GM12878 (cell line): ENCODE results near the gene ALDH1A3.

Experiments
- CTCF ChIP-seq, 3 experiments: IDR thresholded peaks in 2 of 3; conservative IDR thresholded peaks in 1 of 3; 2 replicates each; pipeline ENCODE4 v1.5.1; 2011; ENCODE audit warnings: low read depth in 3 of 3, low read length in 3 of 3, mild to moderate bottlenecking in 3 of 3, control low read depth in 2 of 3, moderate library complexity in 2 of 3, inconsistent platforms in 1 of 3, mixed read lengths in 1 of 3; ENCODE audit not compliant: control insufficient read depth in 2 of 3, insufficient read depth in 1 of 3; ENCODE audit errors: extremely low read depth in 1 of 3
- MXI1 ChIP-seq: fragments of 150-350 bp; IDR thresholded peaks from 2 replicates; pipeline ENCODE4 v1.6.1; 2011; ENCODE audit warnings: low read depth, mild to moderate bottlenecking, inconsistent platforms, low read length, improper control_type of control experiment
- MYC ChIP-seq: IDR thresholded peaks from 2 replicates; pipeline ENCODE4 v1.6.1; 2011; ENCODE audit warnings: mild to moderate bottlenecking, low read length, moderate library complexity, inconsistent platforms; ENCODE audit not compliant: insufficient read depth, insufficient replicate concordance, insufficient read length, severe bottlenecking
- POLR2A ChIP-seq: IDR thresholded peaks from 2 replicates; pipeline ENCODE4 v1.6.1; 2011; ENCODE audit warnings: low read depth, mild to moderate bottlenecking, low read length

DNA sequence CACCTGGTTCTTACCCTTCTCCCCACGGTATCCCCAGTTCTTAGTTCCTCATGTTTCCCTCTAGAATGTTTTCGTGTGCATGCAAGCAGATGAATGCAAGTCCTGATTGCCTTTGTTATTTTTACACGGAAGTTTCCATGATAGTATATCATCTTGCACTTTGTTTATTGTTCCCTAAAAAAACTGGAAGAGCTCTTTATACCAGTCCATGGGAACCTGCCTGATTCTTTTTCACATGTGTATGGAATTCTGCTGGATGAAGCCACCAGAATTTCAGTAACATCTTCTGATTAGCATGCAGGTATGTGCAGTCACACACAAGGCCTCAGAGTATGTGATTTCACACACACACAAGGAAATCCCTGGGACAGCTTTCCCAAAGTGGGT, 23.5 kb downstream of the ALDH1A3 start:
- no peak for TF ChIP-seq CTCF (IDR thresholded peaks at IDR 0.05 in 2 of 3, conservative IDR thresholded peaks at IDR 0.05 in 1 of 3; ENCODE audit: control insufficient read depth in 2 of 3, extremely low read depth in 1 of 3, insufficient read depth in 1 of 3, low read depth in 3 of 3, low read length in 3 of 3)
- no peak for TF ChIP-seq MXI1
- no peak for TF ChIP-seq MYC
- TF ChIP-seq POLR2A = no peak
